Lower lobe of right lung (tissue), 2 donors: Measurements from ENCODE around the gene SEZ6L. TPM values are rescaled to one million over a fixed set of nuclear protein-coding genes. Genes with fewer than 3 reads are reported as not detected.

Experiments
- ATAC-seq, 2 donors: fragments of 200-7000 bp; cut with Tn5 transposase; one replicate each; pipeline ENCODE4 v1.9.1; 2020 to 2022; ENCODE audit warnings: mild to moderate bottlenecking in 2 of 2, moderate library complexity in 2 of 2
- DNase-seq: peaks from one replicate; pipeline ENCODE4 v3.0.0-alpha.2; 2020
- H3K27ac ChIP-seq: fragments of 200-600 bp; one replicate; pipeline ENCODE4 v1.8.0; 2022
- H3K27me3 ChIP-seq: fragments of 200-600 bp; one replicate; pipeline ENCODE4 v1.8.0; 2022; ENCODE audit warnings: low read depth
- H3K36me3 ChIP-seq: fragments of 200-600 bp; one replicate; pipeline ENCODE4 v1.8.0; 2022; ENCODE audit warnings: mild to moderate bottlenecking
- H3K4me1 ChIP-seq: fragments of 200-600 bp; one replicate; pipeline ENCODE4 v1.8.0; 2022
- H3K4me3 ChIP-seq: fragments of 200-600 bp; one replicate; pipeline ENCODE4 v1.8.0; 2022; ENCODE audit warnings: mild to moderate bottlenecking
- H3K9me3 ChIP-seq: fragments of 200-600 bp; one replicate; pipeline ENCODE4 v1.8.0; 2022
- intact Hi-C: fragments of 100-400 bp; cut with DNase I; formaldehyde crosslinking; loops from one replicate; pipeline ENCODE4 v1.11.0; 2022
- total RNA-seq: library from RNA; stranded (reverse); fragmentation: NEBNext Ultra II Directional; extraction: Animal tissue kit (Norgen Biotek cat#: 25700); gene quantifications from one replicate; pipeline ENCODE4 v1.2.1, GENCODE V29; 2021
- TF ChIP-seq, protein P1 (sequence below): fragments of 200-600 bp; IDR thresholded peaks from one replicate; pipeline ENCODE4 v1.8.0; 2022; ENCODE audit warnings: antibody characterized with exemption, mild to moderate bottlenecking
- donor health status: DM: no; HTN: yes; CAD: no; lungs with severe emphysema.

SEZ6L gene
- total RNA-seq, 1 donor from 2014 or later: 0.24 TPM

DNA sequence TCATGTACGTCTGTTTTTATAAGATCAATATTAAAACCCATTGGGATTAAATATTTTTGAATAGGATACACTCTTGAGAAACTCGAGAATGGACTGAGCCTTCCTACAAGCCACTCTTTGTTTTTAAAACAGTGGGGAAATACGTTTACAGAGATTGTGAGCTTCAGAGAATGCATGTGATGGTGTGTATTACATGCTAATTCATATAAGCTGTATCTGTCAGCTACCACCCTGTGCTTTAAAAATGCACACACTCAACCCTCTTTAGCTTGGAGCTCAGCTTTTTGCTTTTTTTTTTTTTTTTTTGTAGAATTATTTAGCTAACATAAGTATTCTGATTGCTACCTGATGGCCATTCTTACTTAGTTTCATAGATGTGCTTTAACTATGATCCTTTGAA lies 213.5 kb downstream of the SEZ6L start:
- H3K27ac ChIP-seq: no peak overlapping the region
- TF ChIP-seq, protein P1, sequence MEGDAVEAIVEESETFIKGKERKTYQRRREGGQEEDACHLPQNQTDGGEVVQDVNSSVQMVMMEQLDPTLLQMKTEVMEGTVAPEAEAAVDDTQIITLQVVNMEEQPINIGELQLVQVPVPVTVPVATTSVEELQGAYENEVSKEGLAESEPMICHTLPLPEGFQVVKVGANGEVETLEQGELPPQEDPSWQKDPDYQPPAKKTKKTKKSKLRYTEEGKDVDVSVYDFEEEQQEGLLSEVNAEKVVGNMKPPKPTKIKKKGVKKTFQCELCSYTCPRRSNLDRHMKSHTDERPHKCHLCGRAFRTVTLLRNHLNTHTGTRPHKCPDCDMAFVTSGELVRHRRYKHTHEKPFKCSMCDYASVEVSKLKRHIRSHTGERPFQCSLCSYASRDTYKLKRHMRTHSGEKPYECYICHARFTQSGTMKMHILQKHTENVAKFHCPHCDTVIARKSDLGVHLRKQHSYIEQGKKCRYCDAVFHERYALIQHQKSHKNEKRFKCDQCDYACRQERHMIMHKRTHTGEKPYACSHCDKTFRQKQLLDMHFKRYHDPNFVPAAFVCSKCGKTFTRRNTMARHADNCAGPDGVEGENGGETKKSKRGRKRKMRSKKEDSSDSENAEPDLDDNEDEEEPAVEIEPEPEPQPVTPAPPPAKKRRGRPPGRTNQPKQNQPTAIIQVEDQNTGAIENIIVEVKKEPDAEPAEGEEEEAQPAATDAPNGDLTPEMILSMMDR: no peak
- H3K9me3 ChIP-seq: no peaks in the 10 kb centered on the region
- H3K4me3 ChIP-seq: no peak overlapping the region
- no peaks in the 10 kb centered on the region for H3K36me3 ChIP-seq
- ATAC-seq (no peak), DNase-seq (no peak)
- no peaks in the 10 kb centered on the region for H3K4me1 ChIP-seq
- intact Hi-C loops: no loop called here
- H3K27me3 ChIP-seq: peaks cover 34% of the 10 kb centered on the region

DNA sequence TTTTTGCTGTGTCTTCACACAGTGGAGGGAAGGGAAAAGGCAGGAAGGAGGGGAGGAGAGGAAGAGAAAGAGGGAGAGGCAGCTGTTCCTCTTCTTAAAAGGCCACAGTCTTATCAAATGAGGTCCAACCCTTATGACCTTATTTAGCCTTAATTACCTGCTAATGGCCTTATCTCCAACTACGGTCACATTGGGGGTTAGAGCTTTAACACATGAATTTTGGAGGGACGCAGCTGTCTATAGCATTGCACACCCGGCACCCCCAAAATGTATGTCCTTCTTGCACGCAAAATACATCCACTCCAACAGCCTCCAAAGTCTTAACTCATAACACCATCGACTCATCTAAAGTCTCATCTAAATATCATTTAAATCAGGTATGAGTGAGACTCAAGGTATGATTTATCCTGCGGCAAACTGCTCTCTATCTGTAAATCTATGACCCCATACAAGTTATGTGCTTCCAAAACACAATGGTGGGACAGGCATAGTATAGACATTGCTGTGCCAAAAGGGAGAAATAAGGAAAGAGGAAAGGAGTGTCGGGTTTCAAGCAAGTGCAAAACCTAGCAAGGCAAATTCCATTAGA lies 214.8 kb downstream of the SEZ6L start:
- Histone ChIP-seq H3K9me3 (no peaks in the 10 kb centered on the region), H3K27me3 (peaks cover 37% of the 10 kb centered on the region), H3K4me1 (no peaks in the 10 kb centered on the region), H3K36me3 (no peaks in the 10 kb centered on the region), H3K4me3 (no peak overlapping the region), H3K27ac (no peak overlapping the region)
- DNase-seq (no peak), ATAC-seq (no peak)
- TF ChIP-seq, protein P1: no peak
- intact Hi-C loops: no loop called here

DNA sequence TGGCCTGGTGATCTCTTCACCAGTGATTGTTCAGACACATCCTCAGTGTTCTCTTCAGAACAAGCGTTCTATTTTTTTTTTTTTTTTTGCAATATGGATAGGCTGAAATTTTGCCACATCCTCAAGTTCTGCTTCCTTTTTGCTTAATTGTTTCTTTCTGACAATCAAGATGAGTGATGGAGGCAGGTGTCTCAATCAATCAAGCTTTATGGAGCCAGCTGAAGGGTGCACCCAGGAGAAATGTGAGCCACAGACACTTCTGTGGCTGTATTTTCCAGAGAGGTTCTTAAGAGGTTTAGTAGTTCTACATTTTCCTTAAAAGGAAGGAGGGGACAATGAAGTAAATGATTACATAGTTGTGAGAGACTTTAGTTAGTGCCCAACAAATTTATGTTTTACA lies 215.9 kb downstream of the SEZ6L start:
- Histone ChIP-seq H3K27me3 (peaks cover 37% of the 10 kb centered on the region), H3K9me3 (no peaks in the 10 kb centered on the region), H3K36me3 (no peaks in the 10 kb centered on the region), H3K4me3 (no peak overlapping the region), H3K27ac (no peak overlapping the region), H3K4me1 (no peaks in the 10 kb centered on the region)
- DNase-seq (no peak), ATAC-seq (no peak)
- intact Hi-C loops: no loop called here
- TF ChIP-seq, protein P1: no peak

DNA sequence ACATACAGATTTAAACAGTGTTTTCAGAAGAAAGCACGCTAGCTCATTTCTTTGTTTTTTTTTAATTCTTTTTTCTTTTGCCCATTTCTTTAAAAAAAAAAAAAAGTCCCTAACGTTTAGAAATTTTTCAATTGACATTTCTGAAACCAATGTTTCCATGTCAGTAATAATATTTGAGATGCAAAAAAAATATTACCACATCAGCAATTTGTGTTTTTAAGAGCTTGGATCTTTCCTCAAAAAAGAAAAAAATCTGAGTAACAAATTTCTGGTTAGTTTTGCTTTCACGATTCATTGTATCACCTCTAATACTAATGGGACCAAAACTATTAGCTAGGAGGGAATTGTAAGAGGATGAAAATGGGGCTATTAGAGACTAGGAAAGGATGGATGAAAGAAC lies 219.9 kb downstream of the SEZ6L start:
- H3K4me1 ChIP-seq: no peaks in the 10 kb centered on the region
- TF ChIP-seq, protein P1: no peak
- H3K9me3 ChIP-seq: no peaks in the 10 kb centered on the region
- H3K4me3 ChIP-seq: no peak overlapping the region
- ATAC-seq: no peak
- H3K27ac ChIP-seq: no peak overlapping the region
- DNase-seq: no peak
- intact Hi-C loops: no loop called here
- H3K27me3 ChIP-seq: peaks cover 29% of the 10 kb centered on the region
- no peaks in the 10 kb centered on the region for H3K36me3 ChIP-seq

DNA sequence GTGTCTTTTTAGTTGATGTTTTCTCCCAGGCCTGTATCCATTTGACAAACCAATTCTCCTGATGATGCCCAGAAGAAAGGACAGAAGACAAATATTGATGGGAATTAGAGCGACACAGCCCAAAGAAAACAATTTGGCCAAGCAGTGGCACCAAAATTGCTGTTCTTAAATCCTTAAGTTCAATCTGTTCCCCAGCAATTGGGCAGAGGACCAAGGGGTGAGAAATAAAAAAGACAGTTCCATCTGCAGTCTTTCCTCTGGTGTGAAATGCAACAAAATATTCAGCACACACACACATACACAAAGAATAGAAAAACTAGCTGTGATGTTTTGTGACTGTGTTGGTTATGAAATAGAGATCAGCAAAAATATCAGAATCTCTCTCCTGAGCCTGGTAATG lies 221.8 kb downstream of the SEZ6L start:
- Histone ChIP-seq H3K27ac (no peak overlapping the region), H3K4me3 (no peak overlapping the region), H3K36me3 (no peaks in the 10 kb centered on the region), H3K9me3 (no peaks in the 10 kb centered on the region), H3K4me1 (no peaks in the 10 kb centered on the region), H3K27me3 (peaks cover 15% of the 10 kb centered on the region)
- no peak for ATAC-seq
- TF ChIP-seq, protein P1: no peak
- intact Hi-C loops: no loop called here
- DNase-seq: no peak
